Head of caudate nucleus (tissue), 42 donors: ENCODE measurements around the gene IST1.
"Not testable (repeated sequence)": the region's sequence is repeated elsewhere in the genome, so short reads cannot be mapped to it uniquely, and the experiment has no call there.

Experiments
- DNase-seq, 42 donors: peaks; one replicate each; pipeline versions ENCODE4 v3.0.0 to v3.0.0-alpha.2; 2020 to 2021; ENCODE audit warnings: mixed read lengths in 7 of 42
- intact Hi-C: fragments of 100-400 bp; cut with DNase I; formaldehyde crosslinking; loops from one replicate; pipeline ENCODE4 v1.15.0; 2022

Gene IST1

GRCh38 chr16:71894921-71895678 is at the start of gene IST1:
TSS of gene IST1 (plus strand) at chr16:71895531. CDS start at chr16:71915641, 20,110 bp downstream.
- intact Hi-C loops = loop anchor here (5.0 to 10.0 kb wide), 2 partner anchors 50 to 88 kb away; partner anchors contain the start of genes AP1G1 and ATXN1L
- peak; percentile 95 to 99 (median 98) for DNase-seq

GRCh38 chr16:71845639-71846430 is 49.5 kb upstream of the IST1 start, which contains the start of gene ATXN1L:
TSS of gene ATXN1L (plus strand) at chr16:71845976. CDS start at chr16:71849741, 3,765 bp downstream.
- intact Hi-C loops = loop anchor here (5.0 to 10.0 kb wide), 2 partner anchors 34 to 49 kb away; partner anchors contain the start of gene IST1
- peak; percentile 70 to 97 (median 92) for DNase-seq

- intact Hi-C loops = loop anchor here (5.0 to 10.0 kb wide), 2 partner anchors 34 to 48 kb away; partner anchors contain the start of gene IST1
- peak in 21 of 42 donors; percentile 1 to 45 (median 16) for DNase-seq
These were observed 48.9 kb upstream of the IST1 start for GRCh38 chr16:71846431-71846830.

- DNase-seq = no peak
- intact Hi-C loops = loop anchor here (5.0 to 10.0 kb wide), 2 partner anchors 35 to 48 kb away; partner anchors contain the start of gene IST1
These were observed 48.2 kb upstream of the IST1 start for GRCh38 chr16:71847096-71847495.

- no peak for DNase-seq
These were observed 46.7 kb upstream of the IST1 start for GRCh38 chr16:71848622-71849021.

GRCh38 chr16:71851746-71852145 is 43.6 kb upstream of the IST1 start:
- no peak for DNase-seq
- intact Hi-C loops = no loop called here

More at GRCh38 chr16:71848622-71849021, 46.7 kb upstream of the IST1 start:
- intact Hi-C loops = loop anchor here (5.0 to 10.0 kb wide), 2 partner anchors 36 to 46 kb away; partner anchors contain the start of gene IST1

GRCh38 chr16:71852158-71852557 is 43.2 kb upstream of the IST1 start:
- no peak for DNase-seq
- intact Hi-C loops = no loop called here

- intact Hi-C loops = no loop called here
- no peak for DNase-seq
These were observed 42.8 kb upstream of the IST1 start for GRCh38 chr16:71852561-71852960.

- DNase-seq = no peak
- intact Hi-C loops = no loop called here
These were observed 41.9 kb upstream of the IST1 start for GRCh38 chr16:71853413-71853812.

GRCh38 chr16:71854369-71854948 is 40.9 kb upstream of the IST1 start:
- no peak for DNase-seq
- intact Hi-C loops = no loop called here

- intact Hi-C loops = no loop called here
- no peak for DNase-seq
These were observed 39.2 kb upstream of the IST1 start for GRCh38 chr16:71855937-71856662.

GRCh38 chr16:71859762-71860521 is 35.4 kb upstream of the IST1 start:
- intact Hi-C loops = no loop called here

GRCh38 chr16:71863995-71864394 is 31.3 kb upstream of the IST1 start:
- DNase-seq = no peak
- intact Hi-C loops = no loop called here

More at GRCh38 chr16:71859762-71860521, 35.4 kb upstream of the IST1 start:
- no peak for DNase-seq

- no peak for DNase-seq
- intact Hi-C loops = no loop called here
These were observed 30.0 kb upstream of the IST1 start for GRCh38 chr16:71865173-71865863.

- DNase-seq, intact Hi-C loops: not testable (repeated sequence)
These were observed 28.2 kb upstream of the IST1 start for GRCh38 chr16:71867175-71867574.

- DNase-seq = no peak
- intact Hi-C loops = no loop called here
These were observed 27.4 kb upstream of the IST1 start for GRCh38 chr16:71867939-71868338.

GRCh38 chr16:71869089-71869488 is 26.2 kb upstream of the IST1 start:
- intact Hi-C loops = no loop called here
- no peak for DNase-seq
